A204.1 (cell line): ENCODE measurements around the gene CCL23.
"Not testable (repeated sequence)": the region's sequence is repeated elsewhere in the genome, so short reads cannot be mapped to it uniquely, and the experiment has no call there.

ENCODE experiments used
- FAIRE-seq: peaks from 2 replicates; lab custom pipeline; 2012; peaks lifted over from hg19 to GRCh38; lab: Jason Lieb, UNC

CCL23 gene, protein sequence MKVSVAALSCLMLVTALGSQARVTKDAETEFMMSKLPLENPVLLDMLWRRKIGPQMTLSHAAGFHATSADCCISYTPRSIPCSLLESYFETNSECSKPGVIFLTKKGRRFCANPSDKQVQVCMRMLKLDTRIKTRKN

DNA sequence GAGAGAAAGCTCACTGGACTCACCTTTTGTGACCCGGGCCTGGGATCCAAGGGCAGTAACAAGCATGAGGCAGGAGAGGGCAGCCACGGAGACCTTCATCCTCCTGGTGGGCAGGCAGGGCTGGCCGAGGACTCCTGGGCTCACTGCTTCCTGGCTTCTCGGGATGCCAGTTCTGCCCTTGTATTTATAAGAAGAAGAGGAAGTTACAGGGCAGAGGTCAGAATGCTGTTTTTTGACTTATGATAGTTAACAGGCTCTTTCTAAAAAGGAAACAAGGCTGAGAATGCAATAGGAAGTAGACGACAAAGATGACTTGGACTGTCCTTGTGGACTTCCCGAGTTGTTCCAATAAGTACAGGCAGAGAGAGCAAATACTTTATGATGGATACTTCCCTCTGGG, at the start of gene CCL23:
CCL23 (minus strand) TSS at position 174 of the 400 bp plus-strand sequence; CDS start at position 99, 75 bp downstream.
- no peak for FAIRE-seq

GRCh38 chr17:36066365-36066985, 48.7 kb upstream of the CCL23 start:
- no peak for FAIRE-seq

DNA sequence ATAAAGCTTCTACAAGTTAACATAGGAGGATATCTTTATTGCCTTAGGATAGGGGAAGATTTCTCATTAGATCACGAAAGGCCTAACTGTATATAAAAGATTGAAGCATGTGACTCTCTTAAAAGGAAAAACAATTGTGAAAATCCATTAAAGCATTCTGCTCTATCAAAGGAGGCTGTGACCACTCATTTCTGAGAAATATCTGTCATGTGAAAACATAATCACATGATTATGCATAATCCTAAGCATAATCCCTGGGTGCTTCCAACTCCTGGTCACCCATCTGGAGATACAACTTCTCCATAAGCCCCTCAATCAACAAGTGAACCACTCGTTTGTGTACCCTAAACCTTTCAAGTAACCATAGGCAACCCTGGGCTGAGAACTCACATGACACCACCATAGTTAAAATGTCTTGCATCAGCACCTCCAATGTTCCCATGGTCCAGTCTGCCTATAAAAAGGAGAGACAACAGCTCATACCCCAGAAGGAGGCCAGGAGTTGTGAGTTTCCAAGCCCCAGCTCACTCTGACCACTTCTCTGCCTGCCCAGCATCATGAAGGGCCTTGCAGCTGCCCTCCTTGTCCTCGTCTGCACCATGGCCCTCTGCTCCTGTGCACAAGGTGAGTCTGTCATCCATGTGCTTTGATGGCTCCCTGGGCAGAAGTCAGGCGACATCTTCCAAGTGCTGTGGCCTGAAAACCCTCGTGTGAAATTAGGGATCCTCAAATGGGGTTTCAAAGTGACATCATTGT, 46.2 kb upstream of the CCL23 start, which contains the start of gene CCL18:
CCL18 (plus strand) TSS at position 487 of the 756 bp plus-strand sequence; CDS start at position 558, 71 bp downstream.
- FAIRE-seq: no peak

- no peak for FAIRE-seq
Measured at GRCh38 chr17:36060816-36061215, 43.0 kb upstream of the CCL23 start.

DNA sequence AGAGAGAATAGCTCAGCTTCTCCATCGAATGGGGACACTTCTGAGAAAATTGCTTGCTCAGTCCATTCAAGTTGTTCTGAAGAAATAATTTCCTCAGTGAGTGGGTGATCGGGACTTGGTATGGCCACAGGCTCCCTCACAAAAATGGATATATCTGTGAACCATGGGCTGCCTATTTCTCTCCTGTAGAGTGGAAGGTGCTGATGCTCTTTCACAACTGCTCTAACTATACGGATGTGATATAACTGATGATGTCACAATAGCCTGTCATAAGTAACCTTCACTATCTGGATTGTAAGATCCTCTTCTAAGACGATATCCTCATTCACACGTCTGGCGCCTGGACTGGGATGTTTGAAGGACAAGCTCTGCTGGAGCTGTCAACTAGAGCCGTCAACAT, 41.6 kb upstream of the CCL23 start:
- no peak for FAIRE-seq

- no peak for FAIRE-seq
Measured at GRCh38 chr17:36057911-36058310, 40.1 kb upstream of the CCL23 start.

GRCh38 chr17:36055921-36056520, 38.2 kb upstream of the CCL23 start:
- no peak for FAIRE-seq

DNA sequence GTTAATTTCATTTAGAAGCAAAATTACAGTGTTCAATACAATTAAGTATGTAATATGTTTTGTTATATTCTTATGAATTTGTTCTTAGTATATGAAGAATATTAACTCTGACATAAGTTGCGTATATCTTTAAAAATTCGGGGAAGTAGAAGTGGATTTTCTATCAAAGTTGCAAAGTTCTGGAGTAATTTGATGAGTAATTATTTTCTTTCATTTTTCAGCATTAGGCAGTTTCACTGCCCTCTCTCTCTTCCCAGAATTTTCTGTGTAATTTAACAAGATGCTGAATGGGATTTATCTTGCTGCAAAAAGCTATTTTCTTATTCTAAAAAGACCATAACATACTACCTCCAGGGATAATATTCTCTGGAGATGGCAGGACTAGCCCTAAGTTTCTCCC, 37.4 kb upstream of the CCL23 start:
- no peak for FAIRE-seq

GRCh38 chr17:36049643-36050042, 31.9 kb upstream of the CCL23 start:
- no peak for FAIRE-seq

- no peak for FAIRE-seq
Measured at GRCh38 chr17:36048066-36048465, 30.3 kb upstream of the CCL23 start.

DNA sequence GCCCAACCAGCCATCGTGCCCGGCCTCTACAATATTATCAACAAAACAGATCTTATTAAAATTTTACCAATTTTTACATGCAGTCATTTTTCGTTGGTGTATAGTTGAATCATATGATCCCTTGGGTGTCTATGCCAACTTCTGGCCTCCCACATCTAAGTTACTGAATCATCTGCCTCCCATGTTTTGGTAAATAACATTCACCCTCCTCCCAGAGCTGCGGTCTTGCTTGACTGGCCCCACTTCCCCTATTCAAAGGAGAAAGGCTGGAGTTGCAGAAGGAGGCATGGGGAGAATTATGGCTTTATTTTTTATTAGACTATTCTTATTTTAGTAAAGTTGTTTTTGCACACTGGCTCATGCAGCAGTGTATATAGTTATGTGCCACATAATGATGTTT, 18.5 kb upstream of the CCL23 start:
- FAIRE-seq: no peak

GRCh38 chr17:36034127-36034526, 16.4 kb upstream of the CCL23 start:
- no peak for FAIRE-seq

DNA sequence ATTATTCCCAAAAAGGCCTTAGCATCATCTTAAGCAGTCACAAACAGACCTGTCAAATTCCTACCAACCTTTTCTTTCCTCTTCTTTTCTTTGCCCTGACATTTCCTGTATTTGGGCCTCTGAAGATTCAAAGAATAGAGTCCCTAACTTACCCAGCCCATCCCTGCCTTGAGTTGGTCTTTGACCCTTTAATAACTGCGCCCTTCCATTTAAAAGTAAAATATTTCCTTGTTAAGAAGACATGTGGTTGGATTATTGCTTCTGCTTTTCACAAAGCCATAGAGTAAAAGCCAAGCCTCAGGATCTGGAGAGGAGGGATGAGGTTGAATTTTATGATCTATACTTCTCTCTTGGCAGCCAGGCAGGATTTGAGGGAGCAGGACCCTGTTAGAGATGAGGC, 13.2 kb upstream of the CCL23 start:
- FAIRE-seq: no peak

DNA sequence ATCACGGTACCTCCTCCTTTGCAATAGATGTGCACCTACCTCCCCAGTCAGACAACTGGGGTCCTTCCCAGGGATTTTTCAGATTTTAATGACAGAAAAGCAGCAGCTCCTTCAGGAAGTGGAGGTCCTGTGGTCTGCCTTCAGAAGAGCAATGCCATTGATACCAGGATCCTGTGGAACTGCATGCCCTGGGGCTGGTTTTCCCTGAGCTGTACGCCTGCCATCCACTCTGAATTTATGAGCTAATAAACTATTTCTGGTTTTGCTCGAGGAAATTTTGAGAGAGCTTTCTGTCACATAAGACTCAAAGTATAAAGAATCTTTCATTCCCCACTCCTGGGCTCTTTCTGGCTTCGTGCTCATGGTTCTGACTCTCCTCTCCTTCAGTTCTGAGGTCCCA, 10.0 kb upstream of the CCL23 start:
- no peak for FAIRE-seq

GRCh38 chr17:36024106-36024869, 6.5 kb upstream of the CCL23 start:
- FAIRE-seq: no peak

- FAIRE-seq: no peak
Measured at GRCh38 chr17:36019423-36019822, 1.7 kb upstream of the CCL23 start.

- no peak for FAIRE-seq
Measured at GRCh38 chr17:36016555-36016954, 1.2 kb downstream of the CCL23 start.

GRCh38 chr17:36015895-36016294, 1.9 kb downstream of the CCL23 start:
- not testable (repeated sequence) for FAIRE-seq

DNA sequence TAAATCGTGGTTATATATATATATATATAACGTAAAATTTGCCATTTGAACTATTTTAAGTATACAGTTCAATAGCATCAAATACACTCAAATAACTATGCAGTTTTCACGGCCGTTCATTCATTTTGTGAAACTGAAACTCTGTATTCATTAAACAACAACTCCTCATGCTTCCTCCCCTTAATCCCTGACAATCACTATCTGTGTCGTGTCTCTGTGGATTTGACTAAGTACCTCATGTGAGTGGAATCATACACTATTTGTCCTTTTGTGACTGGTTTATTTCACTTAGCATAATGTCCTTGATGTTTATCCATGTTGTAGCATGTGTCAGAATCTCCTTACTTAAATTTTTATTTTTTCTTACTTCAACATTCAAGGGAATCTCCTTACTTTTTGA, 2.8 kb downstream of the CCL23 start:
- FAIRE-seq: no peak

GRCh38 chr17:36011201-36011600, 6.6 kb downstream of the CCL23 start:
- no peak for FAIRE-seq

GRCh38 chr17:36008998-36009665, 8.6 kb downstream of the CCL23 start:
- FAIRE-seq: no peak

DNA sequence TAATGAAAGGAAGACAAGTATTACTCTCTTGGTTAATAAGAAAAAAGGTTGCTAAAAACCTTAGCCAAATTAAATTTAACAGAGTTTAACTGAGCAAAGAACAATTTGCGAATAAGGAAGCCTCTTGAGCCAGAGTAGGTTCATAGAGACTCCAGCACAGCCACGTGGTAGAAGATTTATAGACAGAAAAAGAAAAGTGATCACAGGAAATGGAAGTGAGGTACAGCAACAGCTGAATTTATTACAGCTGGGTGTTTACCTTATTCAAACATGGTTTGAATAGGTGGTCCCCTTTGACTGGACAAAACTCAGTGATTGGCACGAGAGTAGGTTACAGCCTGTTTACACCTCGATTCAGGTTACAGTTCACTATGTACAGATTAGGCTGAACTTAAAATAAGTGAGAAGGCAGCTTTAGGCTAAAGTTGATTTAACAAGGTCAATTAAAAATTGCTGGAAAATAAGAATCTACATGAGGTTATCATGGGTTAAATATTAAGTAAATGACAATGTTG, 13.1 kb downstream of the CCL23 start:
- no peak for FAIRE-seq
